Right renal cortex interstitium (tissue), 3 donors: ENCODE data around the gene HDAC8. TPM values are rescaled to one million over a fixed set of nuclear protein-coding genes. Genes with fewer than 3 reads are reported as not detected.

Source experiments
- DNase-seq, 3 donors: peaks; one replicate each; pipeline ENCODE4 v3.0.0-alpha.2; 2013; ENCODE audit warnings: low read depth in 3 of 3, low spot score in 2 of 3
- polyA plus RNA-seq, 3 donors: library from polyadenylated mRNA; unstranded; fragments of 120-200 nt; gene quantifications; one replicate each; pipeline ENCODE4 v1.2.1, GENCODE V29; 2013; ENCODE audit not compliant: insufficient read length in 3 of 3

The HDAC8 gene
- polyA plus RNA-seq, 3 donors, result 27.2 to 38.4 (median 35.9) TPM

DNA sequence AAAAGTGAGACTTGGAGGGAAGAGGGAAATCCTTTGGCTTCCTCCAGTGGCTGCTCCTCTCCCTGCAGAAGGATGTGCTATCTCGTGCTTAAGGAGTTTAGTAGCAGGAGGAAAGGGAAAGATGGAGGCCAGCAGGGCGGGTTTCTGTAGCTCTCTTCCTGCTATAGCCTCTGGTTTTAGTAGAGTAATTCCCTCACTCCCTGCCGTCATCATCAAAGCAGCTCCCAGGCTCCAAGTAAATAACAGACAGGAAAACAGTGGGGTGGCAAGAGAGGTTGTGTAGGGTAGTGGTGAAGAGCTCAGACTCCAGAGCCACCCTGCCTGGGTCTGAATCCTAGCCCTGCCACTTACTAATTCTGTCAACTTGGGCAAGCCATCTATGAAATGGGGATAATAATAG is 185.4 kb downstream of the HDAC8 start:
- DNase-seq, result no peak

DNA sequence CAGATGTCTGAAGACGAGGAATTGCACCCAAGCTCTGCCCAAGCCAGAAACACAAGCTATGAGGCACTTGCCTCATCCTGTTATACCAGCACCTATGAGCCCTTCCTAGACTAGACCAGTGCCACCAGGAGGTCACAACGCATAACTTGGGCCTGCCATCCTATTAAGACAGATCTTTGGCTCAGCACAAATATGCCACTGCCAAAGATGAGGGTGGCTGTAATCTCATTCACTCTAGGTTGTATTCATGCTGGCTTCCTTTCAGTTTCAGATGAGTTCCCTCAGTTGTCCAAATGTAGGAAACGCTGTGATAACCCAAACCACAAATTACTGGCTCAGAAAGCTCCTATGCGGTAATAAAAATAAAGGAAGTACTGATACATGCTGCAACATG is 190.4 kb downstream of the HDAC8 start:
- DNase-seq, result no peak

DNA sequence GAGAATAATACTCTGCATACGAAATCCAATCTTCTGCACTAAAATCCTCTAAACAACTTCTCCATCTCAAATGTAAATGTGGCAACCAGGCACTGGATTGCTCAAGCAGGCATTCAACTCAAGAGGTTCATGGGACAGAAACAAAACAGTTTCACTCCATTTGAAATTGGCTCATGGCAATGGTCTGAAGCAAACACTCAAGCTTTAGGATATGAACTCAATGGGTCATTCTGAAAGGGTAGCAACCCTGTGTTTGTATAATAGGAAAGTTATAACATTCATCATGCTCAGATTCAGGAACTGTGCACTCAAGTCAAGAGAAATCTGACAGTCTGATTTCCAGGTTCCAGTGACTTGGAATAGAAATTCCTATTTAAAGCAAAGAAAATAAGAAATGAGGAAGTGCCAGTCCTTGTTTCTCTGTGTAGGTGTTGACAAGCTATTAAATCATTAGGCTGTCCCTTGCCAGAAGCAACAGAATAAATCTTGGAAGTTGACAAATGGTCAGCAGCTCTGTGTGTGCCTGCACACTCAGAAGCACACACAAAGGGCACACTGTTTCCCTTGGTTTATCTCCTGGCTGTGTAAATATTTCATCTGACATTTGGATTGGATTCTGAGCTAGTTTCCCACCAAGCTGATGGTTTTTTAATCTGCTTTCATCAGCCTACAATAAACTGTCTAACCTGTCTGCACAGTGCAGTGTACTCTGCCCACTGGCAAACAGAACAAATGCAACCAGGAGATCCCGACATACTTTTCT is 191.0 kb downstream of the HDAC8 start:
- DNase-seq, result no peak

DNA sequence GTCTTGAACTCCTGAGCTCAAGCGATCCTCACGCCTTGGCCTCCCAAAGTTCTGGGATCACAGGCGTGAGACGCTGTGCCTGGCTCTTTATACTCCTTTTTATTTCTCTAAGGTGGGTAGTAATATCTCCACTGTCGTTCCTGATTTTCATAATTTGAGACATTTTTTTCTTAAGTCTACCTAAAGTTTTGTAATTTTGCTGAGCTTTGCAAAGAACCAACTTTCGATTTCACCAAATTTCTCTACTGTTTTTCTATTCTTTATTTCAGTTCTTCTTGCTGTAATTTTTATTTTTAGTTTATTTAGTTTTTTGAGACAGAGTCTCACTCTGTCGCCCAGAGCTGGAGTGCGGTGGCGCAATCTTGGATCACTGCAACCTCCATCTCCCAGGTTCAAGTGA is 196.5 kb downstream of the HDAC8 start:
- DNase-seq, result no peak

DNA sequence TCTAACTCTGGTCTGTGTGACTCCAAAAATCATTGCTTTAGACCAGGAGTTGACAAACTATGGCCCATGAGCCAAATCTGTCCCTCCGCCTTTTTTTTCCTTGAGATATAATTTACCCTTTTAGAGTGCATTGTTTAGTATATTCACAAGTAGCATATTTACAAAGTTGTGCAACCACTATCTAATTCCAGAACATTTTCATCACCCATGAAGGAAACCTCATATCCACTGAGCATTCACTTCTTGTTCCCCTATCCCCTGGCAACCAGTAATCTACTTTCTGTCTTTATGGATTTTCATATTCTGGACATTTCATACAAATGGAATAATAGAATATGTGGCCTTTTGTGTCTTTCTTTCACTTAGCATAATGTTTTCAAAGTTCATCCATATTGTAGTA is 199.5 kb downstream of the HDAC8 start:
- DNase-seq, result no peak

DNA sequence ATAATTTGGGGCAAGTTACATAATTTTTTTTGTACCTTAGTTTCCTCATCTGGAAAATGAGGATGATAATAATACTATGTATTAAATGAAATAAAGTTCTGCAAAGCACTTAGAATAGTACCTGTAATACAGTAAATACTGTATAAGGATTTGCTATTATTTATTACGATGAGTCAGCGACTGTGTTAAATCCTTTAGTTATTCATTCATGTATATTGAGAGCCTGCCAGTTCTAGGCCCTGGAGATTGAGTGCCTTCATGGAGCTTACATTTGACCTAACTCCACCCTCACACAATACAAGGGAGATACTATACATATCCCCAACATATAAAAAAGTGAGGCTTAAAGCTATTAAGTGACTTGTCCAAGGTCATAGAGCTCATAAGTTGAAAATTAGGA is 199.9 kb downstream of the HDAC8 start:
- DNase-seq, result no peak

DNA sequence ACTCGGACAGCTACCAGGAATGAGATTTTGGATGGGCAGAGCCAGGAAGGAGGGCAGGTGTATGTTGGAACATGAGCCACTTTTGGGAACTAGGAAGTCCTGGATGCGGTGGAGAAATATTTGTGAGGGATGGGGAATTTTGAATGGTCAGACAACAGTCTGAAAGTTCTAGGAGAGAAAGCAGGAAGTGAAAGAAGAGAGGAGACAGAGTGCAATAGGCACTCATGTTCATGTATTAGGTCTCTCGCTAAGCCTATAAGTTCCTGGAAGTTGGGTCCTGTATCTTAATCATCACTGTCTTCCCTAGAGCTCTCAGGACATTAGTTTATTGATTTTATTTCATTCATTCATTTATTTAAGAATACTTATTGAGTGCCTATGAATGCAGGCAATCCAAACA is 201.2 kb downstream of the HDAC8 start:
- no peak for DNase-seq

DNA sequence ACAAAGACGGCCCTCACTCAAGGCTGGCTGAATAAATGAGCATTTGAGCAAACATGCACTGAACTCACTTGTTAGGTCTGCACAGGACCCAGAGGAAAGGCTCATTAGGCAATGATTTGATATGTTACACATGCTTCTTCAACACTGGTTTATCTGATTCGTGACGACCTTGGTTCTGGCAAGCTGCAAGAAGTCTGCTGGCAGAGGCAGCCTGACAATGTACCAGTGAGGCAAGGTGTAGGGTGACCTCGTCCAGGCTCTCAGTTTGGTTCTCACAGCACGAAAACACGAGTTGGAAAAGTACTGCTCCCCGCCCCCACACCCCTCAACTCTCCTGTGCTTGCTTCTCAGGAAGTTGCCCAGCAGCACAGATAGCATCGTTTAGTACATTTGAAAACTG is 203.8 kb downstream of the HDAC8 start:
- no peak for DNase-seq

DNA sequence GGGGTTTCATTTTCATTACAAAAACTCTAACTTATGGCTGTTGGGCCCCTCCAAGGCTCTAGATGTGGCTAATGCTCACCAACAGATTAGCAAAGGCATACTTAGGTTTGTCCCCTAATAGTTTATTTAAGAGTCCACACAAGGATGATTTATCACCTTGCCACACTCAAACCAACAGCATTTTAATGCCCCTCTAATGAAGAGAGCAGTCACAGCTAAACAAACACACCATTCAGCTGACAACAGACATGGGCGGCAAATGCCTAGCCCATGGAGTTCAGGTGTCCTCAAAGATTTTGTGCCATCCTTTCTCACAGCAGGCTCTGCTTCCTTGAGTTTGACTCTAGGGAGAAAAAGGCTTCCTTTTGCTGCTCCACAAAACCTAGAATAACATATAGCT is 205.1 kb downstream of the HDAC8 start:
- DNase-seq, result no peak

DNA sequence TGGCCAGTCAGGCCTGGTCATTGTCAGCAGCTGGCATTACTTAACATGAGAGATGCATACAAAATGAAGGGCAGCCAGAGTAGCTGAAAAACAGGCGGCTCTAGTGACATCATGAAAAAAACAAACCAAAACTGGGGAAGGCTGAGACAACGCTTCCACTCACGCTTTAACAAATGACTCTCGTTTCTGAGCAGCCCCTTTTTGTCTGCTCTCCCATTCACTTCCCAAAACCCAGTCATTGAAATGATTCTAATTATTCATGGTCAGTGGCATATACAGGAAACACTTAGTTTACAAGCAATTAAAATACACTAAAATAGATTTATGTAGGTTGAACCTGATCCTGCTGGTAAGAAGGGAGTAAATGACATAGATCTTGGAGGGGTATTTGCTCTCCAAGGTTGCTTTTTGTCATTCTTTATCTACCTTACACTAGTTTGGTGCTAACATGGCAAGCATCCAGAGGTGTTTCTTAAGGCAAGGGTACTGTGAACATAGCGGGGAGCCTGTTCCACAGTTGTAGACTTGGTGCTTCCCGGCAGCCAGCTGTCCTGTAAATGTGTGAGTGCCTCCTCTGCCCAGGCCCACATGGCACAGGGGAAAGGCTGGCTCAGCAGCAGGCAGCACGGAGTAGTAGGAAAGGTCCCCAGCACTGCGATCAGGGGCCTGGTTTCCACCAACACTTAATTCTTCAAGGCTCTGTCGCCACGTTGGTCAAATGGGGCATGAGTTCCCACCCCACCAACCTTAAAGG is 205.8 kb downstream of the HDAC8 start:
- DNase-seq, result no peak

DNA sequence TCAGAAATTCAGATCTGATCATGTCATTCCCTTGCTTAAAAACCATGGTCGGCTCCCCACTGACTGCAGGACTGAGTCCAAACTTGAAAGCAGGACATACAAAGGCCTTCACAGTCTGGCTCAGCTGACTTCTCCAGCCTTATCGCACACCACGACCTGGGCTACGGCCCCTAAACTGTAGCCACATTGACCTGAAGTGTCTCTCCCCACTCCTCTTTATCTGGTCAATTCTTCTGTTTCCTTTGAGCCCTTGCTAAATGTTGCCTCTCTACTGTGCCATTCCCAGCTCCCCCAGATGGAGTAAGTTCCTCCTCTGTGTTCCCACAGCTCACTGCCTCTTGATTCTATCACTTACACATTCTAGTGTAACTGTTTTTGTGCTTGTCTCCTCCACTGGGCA is 206.5 kb downstream of the HDAC8 start:
- no peak for DNase-seq

DNA sequence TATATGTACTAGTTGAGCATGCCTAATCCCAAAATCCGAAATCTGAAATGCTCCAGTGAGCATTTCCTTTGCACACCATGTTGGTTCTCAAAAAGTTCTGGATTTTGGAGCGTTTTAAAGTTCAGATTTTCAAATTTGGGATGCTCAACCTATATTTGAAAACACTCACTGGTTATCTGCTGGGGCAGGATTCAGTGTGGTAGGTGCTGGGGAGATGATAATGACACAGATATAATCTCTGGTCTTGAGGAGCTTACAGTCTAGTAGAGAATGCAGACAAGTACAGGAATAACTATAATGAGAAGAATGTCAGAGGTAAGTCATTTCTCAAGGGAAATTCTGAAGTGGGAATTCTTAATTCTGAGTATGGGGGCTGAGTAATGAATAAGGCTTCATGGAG is 207.5 kb downstream of the HDAC8 start:
- DNase-seq, result no peak

DNA sequence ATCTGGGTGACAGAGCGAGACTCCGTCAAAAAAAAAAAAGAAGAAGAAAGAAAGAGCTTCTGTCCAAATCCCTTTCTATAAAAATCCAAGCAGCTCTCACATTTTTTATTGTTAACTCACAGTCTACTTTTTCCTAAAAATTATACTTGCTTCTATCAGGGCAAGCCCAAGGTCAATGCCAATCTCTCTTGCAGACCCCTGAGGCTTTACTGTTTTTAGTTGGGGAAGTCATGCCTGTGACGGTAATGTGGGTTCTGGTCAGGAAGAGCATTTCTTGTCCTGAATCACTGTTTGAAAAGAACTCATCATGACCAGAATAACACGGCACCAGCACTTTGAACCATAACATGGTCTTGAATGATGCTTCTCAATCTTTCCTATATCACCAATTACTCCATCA is 212.3 kb downstream of the HDAC8 start:
- DNase-seq, result no peak

DNA sequence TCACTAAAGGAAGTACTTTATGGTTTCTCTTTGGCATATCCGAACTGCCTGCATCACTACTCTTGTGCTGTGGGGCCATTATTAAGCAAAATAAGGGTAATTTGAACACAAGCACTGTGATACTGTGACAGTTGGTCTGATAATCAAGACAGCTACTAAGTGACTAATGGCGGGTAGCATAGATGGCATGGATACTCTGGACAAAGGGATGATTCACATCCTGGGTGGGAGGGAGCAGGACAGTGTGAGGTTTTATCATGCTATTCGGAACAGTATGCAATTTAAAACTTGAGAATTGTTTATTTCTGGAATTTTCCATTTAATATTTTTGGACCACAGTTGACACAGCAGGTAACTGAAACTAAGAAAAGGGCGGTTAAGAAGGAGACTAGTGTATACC is 214.3 kb downstream of the HDAC8 start:
- DNase-seq, result no peak

DNA sequence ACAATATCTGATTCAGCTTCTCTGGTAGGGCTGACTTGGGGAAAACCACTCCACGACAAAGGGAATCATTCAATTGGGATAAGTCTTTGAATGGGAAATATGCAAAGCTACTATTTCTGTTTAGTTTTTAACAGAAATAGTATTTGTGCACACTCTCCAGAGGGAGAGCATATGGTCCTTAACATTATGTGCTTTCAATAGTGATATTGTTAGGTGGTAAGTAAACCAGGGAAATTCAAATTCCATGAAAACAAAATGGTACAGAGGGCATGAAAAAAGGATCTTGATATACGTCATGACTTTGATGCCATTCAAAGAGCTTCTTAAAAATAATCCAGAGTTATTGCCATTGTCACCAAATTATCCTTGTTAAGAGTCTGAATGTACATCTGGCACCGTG is 219.9 kb downstream of the HDAC8 start:
- DNase-seq, result no peak

DNA sequence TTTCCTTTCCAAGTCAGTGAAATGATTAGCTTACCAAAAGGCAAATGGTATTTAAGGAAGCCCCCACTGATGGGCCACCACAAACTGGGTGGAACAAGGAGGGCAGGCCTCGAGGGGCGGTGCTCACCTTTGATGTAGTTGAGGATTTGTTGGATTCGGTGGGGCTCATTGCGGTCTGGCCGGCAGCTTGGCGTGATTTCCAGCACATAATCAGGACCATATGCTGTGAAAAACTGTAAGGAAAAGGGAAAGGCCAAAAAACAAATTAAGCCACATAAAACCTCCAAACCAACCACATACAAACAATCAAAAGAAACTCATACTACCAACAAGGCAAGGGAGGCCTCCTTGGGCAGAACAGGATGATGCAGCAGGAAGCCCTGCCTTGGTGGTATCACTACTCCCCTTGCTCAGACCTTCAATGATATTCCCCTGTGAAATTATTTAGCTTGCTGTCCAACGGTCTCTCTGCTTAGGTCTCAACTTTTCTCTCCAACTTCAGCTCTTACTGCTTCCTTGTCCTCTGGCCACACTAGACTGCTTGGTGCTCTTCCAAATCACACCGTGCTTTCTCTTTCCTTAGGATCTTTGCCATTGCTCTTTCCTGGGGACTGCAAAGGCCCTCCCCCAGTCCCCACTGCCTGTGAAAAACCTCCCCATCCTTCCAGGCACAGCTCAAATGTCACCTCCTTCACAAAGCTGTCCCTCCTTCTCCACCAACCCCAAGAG is 220.9 kb downstream of the HDAC8 start:
- no peak for DNase-seq

DNA sequence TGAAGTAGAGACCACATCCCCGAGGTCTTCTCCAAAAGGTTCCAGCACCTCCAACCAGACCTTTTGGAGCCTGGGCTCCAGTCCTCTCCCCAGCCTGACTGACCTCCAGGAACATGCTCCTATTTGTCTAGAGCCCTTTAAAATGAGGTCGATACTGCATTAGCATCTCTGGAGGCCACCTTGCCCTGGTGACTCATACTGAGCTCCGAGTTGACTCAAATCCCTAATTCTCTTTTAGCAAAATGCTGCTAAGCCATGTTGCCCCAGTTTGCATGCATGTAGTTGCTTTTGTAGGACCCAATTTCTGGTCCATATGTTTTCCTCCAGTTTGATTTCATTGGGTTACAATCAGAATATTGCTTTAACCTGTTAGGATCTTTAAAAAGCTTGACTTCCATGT is 223.5 kb downstream of the HDAC8 start:
- no peak for DNase-seq

DNA sequence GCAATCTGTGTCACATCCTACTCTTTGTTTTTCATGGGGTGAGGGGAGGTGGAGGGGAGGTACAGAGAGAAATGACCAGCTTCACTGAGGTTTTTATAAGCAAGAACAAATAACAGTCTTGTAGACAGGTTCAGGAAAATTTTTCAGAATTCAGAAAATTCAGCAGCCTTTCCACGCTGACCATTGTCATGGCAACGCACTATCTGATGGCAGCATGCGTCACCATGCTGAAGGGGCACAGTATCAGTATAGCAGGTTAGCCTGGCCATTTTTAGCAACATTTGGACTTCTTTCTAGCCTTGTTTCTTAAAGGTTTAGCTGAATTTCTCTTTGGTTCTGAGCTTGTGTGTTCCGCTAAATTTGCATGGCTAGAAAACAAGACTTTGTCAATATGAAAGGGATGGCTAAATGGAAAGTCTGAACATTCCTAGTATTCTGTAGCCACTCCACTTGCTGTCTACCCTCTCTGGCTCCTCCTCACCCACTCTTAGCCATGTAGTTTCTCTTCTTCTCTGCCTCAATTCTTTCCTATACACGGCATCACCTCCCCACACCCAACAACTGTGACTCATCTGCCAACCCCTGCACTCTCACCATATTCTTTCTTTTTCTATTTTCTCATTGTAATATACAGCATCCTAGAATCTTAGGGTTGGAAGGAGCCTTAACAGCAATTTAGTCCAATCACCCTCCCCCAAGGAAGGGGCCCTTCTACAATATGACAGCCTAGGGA is 224.2 kb downstream of the HDAC8 start:
- no peak for DNase-seq

DNA sequence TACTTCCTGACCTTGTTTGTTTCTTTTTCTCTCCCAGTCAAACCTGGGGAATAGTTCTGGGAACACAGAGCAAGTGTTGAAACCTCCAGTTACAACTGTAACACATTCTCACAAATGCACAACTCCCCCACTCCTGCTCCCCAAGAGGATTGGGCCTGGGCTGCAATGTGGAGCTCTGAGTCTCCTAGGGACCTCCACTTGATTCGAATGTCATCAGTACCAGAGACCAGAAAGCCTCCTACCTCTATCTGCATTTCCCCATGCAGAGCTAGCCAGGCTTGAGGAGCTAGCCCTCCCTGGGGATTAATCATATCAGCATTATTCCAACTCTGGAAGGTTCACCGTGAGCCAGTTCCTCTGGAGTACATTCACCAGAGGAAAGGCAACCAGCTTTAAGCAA is 225.3 kb downstream of the HDAC8 start:
- DNase-seq, result no peak

DNA sequence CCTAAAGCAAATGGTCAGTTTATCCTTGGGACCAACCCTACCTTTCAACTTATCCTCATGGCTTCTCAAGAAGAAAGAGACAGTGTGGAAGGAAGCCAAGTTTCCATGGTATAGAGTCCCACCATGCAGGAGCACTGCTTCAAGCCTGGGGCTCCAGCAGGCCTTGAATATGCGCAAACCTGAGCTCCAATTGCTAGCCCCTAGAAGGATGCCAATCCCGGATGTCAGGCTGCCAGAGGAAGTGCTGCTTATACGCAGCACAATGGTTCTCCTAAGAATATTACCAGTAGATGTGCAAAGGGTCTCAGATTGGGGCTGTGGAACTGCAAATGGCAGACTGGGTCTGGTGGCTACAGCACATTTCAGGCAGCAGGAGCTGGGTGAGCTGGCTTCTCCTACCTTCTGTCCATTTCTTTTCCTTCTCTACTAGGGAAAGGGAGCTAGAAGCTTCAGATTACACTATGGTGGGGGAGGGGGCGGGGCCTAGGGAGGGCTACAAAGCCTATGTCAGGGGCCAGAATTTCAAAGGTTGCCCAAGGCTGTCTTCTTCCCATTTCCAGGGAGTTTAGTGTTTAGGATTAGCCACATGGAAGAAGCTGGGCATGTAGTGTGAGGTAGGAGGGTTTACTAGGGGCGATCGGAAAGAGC is 226.2 kb downstream of the HDAC8 start:
- no peak for DNase-seq

DNA sequence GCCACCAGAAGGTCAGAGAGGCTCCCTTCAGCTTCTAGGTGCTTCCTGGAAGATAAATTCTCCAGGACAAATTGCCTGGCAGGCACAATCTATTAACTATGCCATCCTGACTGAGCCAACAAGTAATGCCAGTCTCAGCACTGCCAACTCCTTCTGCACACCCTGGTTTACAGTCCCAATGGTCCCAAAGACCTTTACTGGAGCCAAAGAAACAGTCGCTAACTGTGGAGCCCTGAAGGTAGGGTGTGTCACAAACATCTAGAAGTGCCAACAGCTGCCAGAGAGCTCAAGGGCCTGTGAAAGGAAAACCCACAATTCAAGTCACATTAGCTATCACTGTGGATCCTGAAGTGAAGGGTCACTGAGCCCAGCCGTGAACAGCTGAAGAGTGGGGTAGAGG is 232.0 kb downstream of the HDAC8 start:
- no peak for DNase-seq
